D341Med (cell line): ENCODE data around the gene MESD.

ENCODE experiments used
- DNase-seq: peaks from one replicate; pipeline ENCODE4 v3.0.0; 2012; ENCODE audit warnings: low spot score

Gene MESD

GRCh38 chr15:81015621-81016488 lies 26.2 kb upstream of the MESD start:
- no peak for DNase-seq

- no peak for DNase-seq
These were observed 25.0 kb upstream of the MESD start for GRCh38 chr15:81014446-81015093.

GRCh38 chr15:81013396-81013929 lies 23.8 kb upstream of the MESD start:
- DNase-seq: no peak

GRCh38 chr15:81012588-81012987 lies 23.0 kb upstream of the MESD start:
- DNase-seq: no peak

- no peak for DNase-seq
These were observed 22.0 kb upstream of the MESD start for GRCh38 chr15:81011593-81011992.

GRCh38 chr15:81010086-81010485 lies 20.5 kb upstream of the MESD start:
- DNase-seq: no peak

- DNase-seq: no peak
These were observed 18.7 kb upstream of the MESD start for GRCh38 chr15:81008312-81008711.

- DNase-seq: no peak
These were observed 17.9 kb upstream of the MESD start for GRCh38 chr15:81007428-81008064.

GRCh38 chr15:81006124-81006523 lies 16.5 kb upstream of the MESD start:
- DNase-seq: no peak

GRCh38 chr15:81003097-81003350 lies 13.4 kb upstream of the MESD start:
- no peak for DNase-seq

GRCh38 chr15:81002331-81003096 lies 12.9 kb upstream of the MESD start:
- no peak for DNase-seq

- peak; percentile 66 for DNase-seq
These were observed 12.4 kb upstream of the MESD start for GRCh38 chr15:81002009-81002330.

GRCh38 chr15:81001152-81002008 lies 11.8 kb upstream of the MESD start:
- peak; percentile 78 for DNase-seq

- peak; percentile 92 for DNase-seq
These were observed 11.1 kb upstream of the MESD start, which contains the start of gene TLNRD1 for GRCh38 chr15:81000624-81001151. Gene TLNRD1, plus strand, starts transcription at chr15:81000923. Its CDS starts 1,349 bp downstream, at chr15:81002272.

GRCh38 chr15:81000144-81000623 lies 10.6 kb upstream of the MESD start:
- DNase-seq: no peak

GRCh38 chr15:80999623-81000036 lies 10.0 kb upstream of the MESD start:
- no peak for DNase-seq

- no peak for DNase-seq
These were observed 8.6 kb upstream of the MESD start for GRCh38 chr15:80998251-80998650.

- no peak for DNase-seq
These were observed 8.1 kb upstream of the MESD start for GRCh38 chr15:80997692-80998091.

GRCh38 chr15:80996247-80996646 lies 6.6 kb upstream of the MESD start:
- no peak for DNase-seq

- DNase-seq: no peak
These were observed 2.8 kb upstream of the MESD start for GRCh38 chr15:80992441-80992840.

- DNase-seq: no peak
These were observed 2.4 kb upstream of the MESD start for GRCh38 chr15:80992006-80992405.
